CD14-positive monocyte (primary cell): ENCODE results near the gene PLBD2. TPM values are rescaled to one million over a fixed set of nuclear protein-coding genes. Genes with fewer than 3 reads are reported as not detected.

ENCODE experiments used
- DNase-seq, 3 donors: peaks; one replicate each; pipeline ENCODE4 v3.0.0-alpha.2; 2011 to 2022
- H2AFZ ChIP-seq: 2 replicates; pipeline ENCODE4 v1.6.0; 2012; ENCODE audit warnings: mild to moderate bottlenecking, low read depth, low read length, inconsistent platforms; ENCODE audit not compliant: insufficient read depth, poor library complexity, severe bottlenecking
- H3K27ac ChIP-seq, 2 donors: 1 replicate in 1 of 2; 2 replicates in 1 of 2; pipeline ENCODE4 v1.5.1; 2012 to 2013; ENCODE audit warnings: low read length in 2 of 2, control low read depth in 1 of 2, inconsistent platforms in 1 of 2, low read depth in 1 of 2, mild to moderate bottlenecking in 1 of 2
- H3K27me3 ChIP-seq, 2 donors: one replicate each; pipeline versions ENCODE4 v1.6.0 to v1.6.1; 2011 to 2013; ENCODE audit warnings: low read length in 2 of 2; ENCODE audit not compliant: control insufficient read depth in 2 of 2, insufficient read depth in 2 of 2
- H3K36me3 ChIP-seq, 2 donors: replicated peaks in 1 of 2; 1 replicate in 1 of 2; 2 replicates in 1 of 2; pipeline versions ENCODE4 v1.5.1 to v1.6.1; 2012 to 2013; ENCODE audit warnings: low read length in 2 of 2, control low read depth in 1 of 2, inconsistent platforms in 1 of 2, mild to moderate bottlenecking in 1 of 2; ENCODE audit not compliant: insufficient read depth in 2 of 2, control insufficient read depth in 1 of 2
- H3K4me1 ChIP-seq, 2 donors: 1 replicate in 1 of 2; 2 replicates in 1 of 2; pipeline versions ENCODE4 v1.5.1 to v1.6.1; 2012 to 2013; ENCODE audit warnings: low read length in 2 of 2, control low read depth in 1 of 2, inconsistent platforms in 1 of 2, mild to moderate bottlenecking in 1 of 2, moderate library complexity in 1 of 2; ENCODE audit not compliant: insufficient read depth in 2 of 2, control insufficient read depth in 1 of 2
- H3K4me2 ChIP-seq: replicated peaks from 2 replicates; pipeline ENCODE3; 2012; ENCODE audit warnings: low read length, moderate library complexity, mild to moderate bottlenecking; ENCODE audit not compliant: poor library complexity, severe bottlenecking; ENCODE audit errors: extremely low read depth
- H3K4me3 ChIP-seq, 3 experiments: fragments of 200-600 bp in 1 of 3; sonication (generic) in 1 of 3; replicated peaks in 1 of 3; 1 replicate in 2 of 3; 2 replicates in 1 of 3; pipeline ENCODE4 v1.5.1; 2011 to 2013; ENCODE audit warnings: low read length in 3 of 3, mild to moderate bottlenecking in 3 of 3, control low read depth in 2 of 3, low read depth in 2 of 3, inconsistent platforms in 1 of 3, moderate library complexity in 1 of 3
- H3K79me2 ChIP-seq: 2 replicates; pipeline ENCODE4 v1.6.0; 2012; ENCODE audit warnings: mild to moderate bottlenecking, control low read depth, inconsistent platforms, low read length, moderate library complexity; ENCODE audit not compliant: insufficient read depth
- H3K9ac ChIP-seq: 2 replicates; pipeline ENCODE4 v1.6.0; 2017; ENCODE audit warnings: low read length, mild to moderate bottlenecking; ENCODE audit not compliant: insufficient read depth, poor library complexity, severe bottlenecking
- H3K9me3 ChIP-seq, 2 donors: replicated peaks in 1 of 2; 1 replicate in 1 of 2; 2 replicates in 1 of 2; pipeline versions ENCODE4 v1.5.1 to v1.6.1; 2012 to 2013; ENCODE audit warnings: low read length in 2 of 2, control low read depth in 1 of 2; ENCODE audit not compliant: control insufficient read depth in 1 of 2, insufficient read depth in 1 of 2
- H4K20me1 ChIP-seq: 2 replicates; pipeline ENCODE4 v1.6.0; 2012; ENCODE audit warnings: mild to moderate bottlenecking, low read length, control low read depth, moderate library complexity; ENCODE audit not compliant: insufficient read depth
- H3K27ac Mint-ChIP-seq, 7 donors: one replicate each; pipeline ENCODE4 v1.8.0; 2020; ENCODE audit warnings: mild to moderate bottlenecking in 7 of 7, mixed read lengths in 7 of 7, moderate library complexity in 6 of 7, inconsistent platforms in 2 of 7
- H3K27me3 Mint-ChIP-seq, 3 donors: one replicate each; pipeline ENCODE4 v1.8.0; 2021 to 2022; ENCODE audit warnings: low read depth in 3 of 3, mild to moderate bottlenecking in 3 of 3, mixed read lengths in 3 of 3, moderate library complexity in 3 of 3, inconsistent platforms in 1 of 3
- H3K36me3 Mint-ChIP-seq, 2 donors: one replicate each; pipeline ENCODE4 v1.8.0; 2020; ENCODE audit warnings: mixed read lengths in 2 of 2, inconsistent platforms in 1 of 2, mild to moderate bottlenecking in 1 of 2
- H3K4me1 Mint-ChIP-seq: one replicate; pipeline ENCODE4 v1.8.0; 2020; ENCODE audit warnings: mild to moderate bottlenecking, mixed read lengths
- H3K4me3 Mint-ChIP-seq, 2 donors: one replicate each; pipeline ENCODE4 v1.8.0; 2020; ENCODE audit warnings: mild to moderate bottlenecking in 2 of 2, mixed read lengths in 2 of 2, moderate library complexity in 1 of 2
- H3K9me3 Mint-ChIP-seq, 7 donors: one replicate each; pipeline ENCODE4 v1.8.0; 2020 to 2022; ENCODE audit warnings: mixed read lengths in 7 of 7, mild to moderate bottlenecking in 6 of 7, moderate library complexity in 6 of 7, inconsistent platforms in 2 of 7
- whole genome bisulfite sequencing: methylation state at CpG from one replicate; pipeline ENCODE4 v1.1.5; 2013; ENCODE audit warnings: missing lambda C conversion rate; ENCODE audit not compliant: insufficient coverage; 5-methylcytosine and 5-hydroxymethylcytosine counted together
- intact Hi-C, 2 donors: fragments of 100-400 bp; cut with micrococcal nuclease; formaldehyde crosslinking; loops; one replicate each; pipeline versions ENCODE4 v1.15.0 to v1.15.1; 2023
- polyA plus RNA-seq, 3 donors: library from polyadenylated mRNA; depleted of rRNA in 1 of 3; unstranded in 2 of 3; stranded (reverse) in 1 of 3; fragments of 300-500 nt in 2 of 3; fragments of >200 nt in 1 of 3; fragmentation: Illumina TruSeq in 2 of 3; gene quantifications; 1 replicate in 2 of 3; 2 replicates in 1 of 3; pipeline ENCODE4 v1.2.3, GENCODE V29; 2012 to 2021
- TF ChIP-seq, protein P1 (sequence below): fragments of 200-600 bp; IDR thresholded peaks from one replicate; pipeline ENCODE4 v1.8.0; 2022; ENCODE audit warnings: antibody characterized with exemption, mild to moderate bottlenecking

Gene PLBD2
- polyA plus RNA-seq, 3 donors: 8.5 to 12.4 (median 8.8) TPM

DNA sequence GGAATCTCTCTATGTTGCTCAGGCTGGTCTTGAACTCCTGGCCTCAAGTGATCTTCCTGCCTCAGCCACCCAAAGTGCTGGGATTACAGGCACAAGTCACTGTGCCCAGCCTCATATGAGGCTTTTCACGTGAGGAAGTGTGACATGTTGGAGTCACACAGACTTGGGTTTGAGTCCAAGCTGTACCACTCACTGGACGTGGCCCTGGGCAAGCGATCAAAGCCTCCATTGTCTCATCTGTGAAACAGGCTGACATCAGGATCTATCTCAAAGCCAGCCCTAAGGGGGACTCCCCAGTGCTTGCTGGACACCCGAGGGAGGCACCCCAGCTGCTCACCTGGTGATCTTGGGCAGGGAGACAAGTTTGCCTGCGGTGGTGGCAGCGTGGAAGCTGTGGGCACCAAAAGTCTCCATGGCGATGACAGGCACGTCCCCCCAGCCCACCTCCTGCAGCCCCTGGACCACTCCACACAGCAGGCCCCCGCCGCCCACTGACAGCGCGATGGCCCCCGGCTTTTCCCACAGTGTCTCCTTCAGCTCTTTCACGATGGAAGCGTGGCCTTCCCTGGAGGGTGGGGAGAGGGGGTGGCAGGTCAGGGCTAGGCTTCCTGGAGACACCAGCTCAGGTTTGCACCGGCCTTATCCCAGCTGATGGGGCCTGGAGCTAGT lies 38.6 kb downstream of the PLBD2 start:
- no peak for DNase-seq
- intact Hi-C loops: no loop called here
- Histone ChIP-seq H3K4me3 (no peak overlapping the region), H3K9me3 (no peaks in the 10 kb centered on the region), H3K4me2 (no peak overlapping the region), H3K27me3 (no peaks in the 10 kb centered on the region), H3K36me3 (no peaks in the 10 kb centered on the region), H3K27ac (no peak overlapping the region), H4K20me1 (no peaks in the 10 kb centered on the region), H3K9ac (no peak overlapping the region), H3K79me2 (no peaks in the 10 kb centered on the region), H2AFZ (no peak overlapping the region), H3K4me1 (no peaks in the 10 kb centered on the region)
- Mint-ChIP-seq H3K36me3 (no peaks in the 10 kb centered on the region), H3K4me3 (no peak overlapping the region), H3K27ac (no peak overlapping the region), H3K27me3 (peaks cover 9 to 10% (median 9%) of the 10 kb centered on the region in 3 donors), H3K9me3 (peaks cover 0 to 12% (median 0%) of the 10 kb centered on the region in 7 donors), H3K4me1 (no peaks in the 10 kb centered on the region)
- 77% methylated on average over 6 of the region's 16 CpGs for WGBS
- TF ChIP-seq, protein P1, sequence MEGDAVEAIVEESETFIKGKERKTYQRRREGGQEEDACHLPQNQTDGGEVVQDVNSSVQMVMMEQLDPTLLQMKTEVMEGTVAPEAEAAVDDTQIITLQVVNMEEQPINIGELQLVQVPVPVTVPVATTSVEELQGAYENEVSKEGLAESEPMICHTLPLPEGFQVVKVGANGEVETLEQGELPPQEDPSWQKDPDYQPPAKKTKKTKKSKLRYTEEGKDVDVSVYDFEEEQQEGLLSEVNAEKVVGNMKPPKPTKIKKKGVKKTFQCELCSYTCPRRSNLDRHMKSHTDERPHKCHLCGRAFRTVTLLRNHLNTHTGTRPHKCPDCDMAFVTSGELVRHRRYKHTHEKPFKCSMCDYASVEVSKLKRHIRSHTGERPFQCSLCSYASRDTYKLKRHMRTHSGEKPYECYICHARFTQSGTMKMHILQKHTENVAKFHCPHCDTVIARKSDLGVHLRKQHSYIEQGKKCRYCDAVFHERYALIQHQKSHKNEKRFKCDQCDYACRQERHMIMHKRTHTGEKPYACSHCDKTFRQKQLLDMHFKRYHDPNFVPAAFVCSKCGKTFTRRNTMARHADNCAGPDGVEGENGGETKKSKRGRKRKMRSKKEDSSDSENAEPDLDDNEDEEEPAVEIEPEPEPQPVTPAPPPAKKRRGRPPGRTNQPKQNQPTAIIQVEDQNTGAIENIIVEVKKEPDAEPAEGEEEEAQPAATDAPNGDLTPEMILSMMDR: no peak

DNA sequence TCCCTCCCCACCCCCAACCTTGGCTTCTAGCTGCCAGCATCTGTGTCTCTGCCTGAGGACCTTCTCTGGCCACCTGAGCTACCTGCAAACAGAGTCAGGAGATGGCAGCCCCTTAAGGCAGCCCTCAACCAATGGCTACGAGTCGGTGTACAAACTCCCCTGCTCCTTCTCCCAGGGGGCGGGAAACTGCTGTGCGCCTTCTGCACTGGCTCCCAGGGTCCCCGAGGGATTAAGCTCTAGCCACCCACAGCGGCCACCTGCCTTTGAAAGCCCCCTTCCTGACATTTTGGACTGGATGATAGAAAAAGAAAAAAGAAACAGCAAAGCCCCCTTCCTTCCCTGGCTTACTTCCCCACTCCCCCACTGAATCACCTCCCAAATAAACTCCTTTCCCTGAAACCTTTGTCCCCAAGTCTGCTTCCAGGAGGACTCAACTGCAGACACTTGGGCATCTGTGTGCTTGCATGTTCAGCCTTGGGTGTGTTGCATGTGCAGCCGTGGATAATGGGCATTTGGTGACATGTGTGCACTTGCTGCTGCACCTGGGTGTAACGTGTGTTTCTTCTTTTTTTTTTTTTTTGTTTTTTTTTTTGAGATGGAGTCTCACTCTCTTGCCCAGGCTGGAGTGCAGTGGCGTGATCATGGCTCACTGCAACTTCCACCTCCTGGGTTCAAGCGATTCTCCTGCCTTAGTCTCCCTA lies 39.3 kb downstream of the PLBD2 start:
- intact Hi-C loops: no loop called here
- Mint-ChIP-seq H3K27me3 (peaks cover 9 to 10% (median 9%) of the 10 kb centered on the region in 3 donors), H3K27ac (peak overlapping the region in 1 of 7 donors; percentile 65), H3K4me1 (no peaks in the 10 kb centered on the region), H3K9me3 (peaks cover 0 to 12% (median 0%) of the 10 kb centered on the region in 7 donors), H3K4me3 (peak overlapping the region in 1 of 2 donors; percentile 31), H3K36me3 (no peaks in the 10 kb centered on the region)
- Histone ChIP-seq H3K27me3 (no peaks in the 10 kb centered on the region), H4K20me1 (no peaks in the 10 kb centered on the region), H3K36me3 (no peaks in the 10 kb centered on the region), H3K79me2 (no peaks in the 10 kb centered on the region), H3K4me2 (no peak overlapping the region), H3K9me3 (no peaks in the 10 kb centered on the region), H3K4me1 (no peaks in the 10 kb centered on the region), H3K4me3 (no peak overlapping the region), H3K27ac (no peak overlapping the region), H2AFZ (no peak overlapping the region), H3K9ac (no peak overlapping the region)
- TF ChIP-seq, protein P1: no peak
- DNase-seq: no peak
- WGBS: 79% methylated on average over 3 of the region's 10 CpGs
